Measurements from ENCODE around the gene ITGAE. TPM values are rescaled to one million over a fixed set of nuclear protein-coding genes. Genes with fewer than 3 reads are reported as not detected.

ITGAE gene
- total and polyA plus RNA-seq, 10 of the 15 experiments (the other 5 are each of a cell fraction or from before 2014, with no cell fraction given): 13.1 to 161 (median 34.8) TPM

DNA sequence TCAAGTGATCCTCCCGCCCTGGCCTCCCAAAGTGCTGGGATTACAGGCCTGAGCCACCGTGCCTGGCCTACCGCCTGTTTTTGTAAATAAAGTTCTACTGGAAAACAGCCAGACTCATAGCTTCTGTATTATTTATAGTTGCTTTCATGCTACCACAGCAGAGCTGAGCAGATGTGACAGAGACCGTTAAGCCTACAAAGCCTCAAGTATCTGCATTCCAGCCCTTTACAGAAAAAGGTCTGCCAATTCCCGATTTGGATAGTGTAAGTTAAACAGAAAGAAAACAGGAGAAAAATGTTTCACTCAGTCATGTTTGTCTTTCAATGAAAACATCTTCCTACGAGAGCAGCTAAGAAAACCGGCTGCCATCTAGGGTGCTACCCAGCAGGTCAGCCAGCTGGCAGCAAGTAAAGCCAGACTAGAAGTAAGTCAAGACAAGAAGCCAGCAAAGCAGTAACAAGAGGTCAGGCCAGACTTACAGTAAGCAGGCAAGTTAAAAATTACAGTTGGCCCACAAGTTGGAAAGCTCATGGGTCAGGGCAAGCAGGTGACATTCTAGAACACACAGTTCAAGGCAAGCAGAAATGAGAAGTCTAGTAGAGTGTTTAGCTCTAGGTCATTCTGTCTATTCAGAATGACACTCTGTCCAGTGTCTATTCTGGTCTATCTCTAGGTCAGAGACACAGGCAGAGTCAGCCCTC is 27.3 kb upstream of the ITGAE start:
- Histone ChIP-seq H3K79me2 (ENCODE audit: control insufficient read depth, insufficient read depth, low read length) (no peaks in the 10 kb centered on the region), H3K9me3 (replicated peaks; ENCODE audit: control insufficient read depth, insufficient read depth, low read length) (no peaks in the 10 kb centered on the region), H4K20me1 (ENCODE audit: control insufficient read depth, insufficient read depth) (no peaks in the 10 kb centered on the region), H3K27ac (ENCODE audit: control insufficient read depth, insufficient read depth) (no peak overlapping the region), H2AFZ (ENCODE audit: control insufficient read depth, low read depth, low read length) (no peak overlapping the region), H3K4me3 (no peak overlapping the region), H3K36me3 (ENCODE audit: control insufficient read depth in 2 of 2, insufficient read depth in 2 of 2, low read length in 1 of 2) (peaks cover 4 to 12% of the 10 kb centered on the region in 2 experiments), H3K4me2 (ENCODE audit: control insufficient read depth, insufficient read depth) (no peak overlapping the region), H3K27me3 (replicated peaks in 1 of 2; ENCODE audit: control insufficient read depth in 2 of 2, insufficient read depth in 2 of 2, low read length in 1 of 2) (no peaks in the 10 kb centered on the region), H3K4me1 (ENCODE audit: control insufficient read depth, insufficient read depth, low read length) (no peaks in the 10 kb centered on the region), H3K9ac (ENCODE audit: control insufficient read depth, insufficient read depth, low read length) (no peak overlapping the region)
- intact Hi-C loops (cut with micrococcal nuclease; ENCODE audit: unreplicated experiment): no loop called here
- ChIA-PET RAD21 (ENCODE audit: unreplicated experiment) (interaction anchor here (1.2 to 6.7 kb wide), 7 partner anchors 18 to 192 kb away, joined by 3 to 191 read pairs (median 5); partner anchors contain the start of genes CTNS, NCBP3 and SHPK), POLR2A (interaction anchor here (3.3 kb wide), 1 partner anchor 90 kb away, joined by 14 read pairs; no protein-coding TSS in a partner anchor), CTCF (interaction anchor here (1.0 to 10.1 kb wide), 15 partner anchors 11 to 145 kb away, joined by 3 to 371 read pairs (median 17); partner anchors contain the start of gene NCBP3), SMC1A (ENCODE audit: uncharacterized antibody, unreplicated experiment) (interaction anchor here (0.9 to 7.5 kb wide), 8 partner anchors 10 to 245 kb away, joined by 3 to 255 read pairs (median 6); no protein-coding TSS in a partner anchor)
- in situ Hi-C loops (cut with MboI): no loop called here
- FAIRE-seq: no peak
- no peak for DNase-seq (ENCODE audit: low read depth, low spot score)
- ATAC-seq: no peak
- 96% methylated on average over 7 of the region's 7 CpGs for WGBS (ENCODE audit: insufficient coverage, insufficient replicate concordance, low lambda C conversion rate, missing lambda C conversion rate)
- BruUV-seq (replicated peaks): no TSS peak
- TF ChIP-seq SREBF2 (IDR thresholded peaks at IDR 0.05; ENCODE audit: low read length) (no peak), NRF1 (conservative IDR thresholded peaks at IDR 0.05; ENCODE audit: low read depth, low read length) (no peak)
- TF ChIP-seq, protein P1, sequence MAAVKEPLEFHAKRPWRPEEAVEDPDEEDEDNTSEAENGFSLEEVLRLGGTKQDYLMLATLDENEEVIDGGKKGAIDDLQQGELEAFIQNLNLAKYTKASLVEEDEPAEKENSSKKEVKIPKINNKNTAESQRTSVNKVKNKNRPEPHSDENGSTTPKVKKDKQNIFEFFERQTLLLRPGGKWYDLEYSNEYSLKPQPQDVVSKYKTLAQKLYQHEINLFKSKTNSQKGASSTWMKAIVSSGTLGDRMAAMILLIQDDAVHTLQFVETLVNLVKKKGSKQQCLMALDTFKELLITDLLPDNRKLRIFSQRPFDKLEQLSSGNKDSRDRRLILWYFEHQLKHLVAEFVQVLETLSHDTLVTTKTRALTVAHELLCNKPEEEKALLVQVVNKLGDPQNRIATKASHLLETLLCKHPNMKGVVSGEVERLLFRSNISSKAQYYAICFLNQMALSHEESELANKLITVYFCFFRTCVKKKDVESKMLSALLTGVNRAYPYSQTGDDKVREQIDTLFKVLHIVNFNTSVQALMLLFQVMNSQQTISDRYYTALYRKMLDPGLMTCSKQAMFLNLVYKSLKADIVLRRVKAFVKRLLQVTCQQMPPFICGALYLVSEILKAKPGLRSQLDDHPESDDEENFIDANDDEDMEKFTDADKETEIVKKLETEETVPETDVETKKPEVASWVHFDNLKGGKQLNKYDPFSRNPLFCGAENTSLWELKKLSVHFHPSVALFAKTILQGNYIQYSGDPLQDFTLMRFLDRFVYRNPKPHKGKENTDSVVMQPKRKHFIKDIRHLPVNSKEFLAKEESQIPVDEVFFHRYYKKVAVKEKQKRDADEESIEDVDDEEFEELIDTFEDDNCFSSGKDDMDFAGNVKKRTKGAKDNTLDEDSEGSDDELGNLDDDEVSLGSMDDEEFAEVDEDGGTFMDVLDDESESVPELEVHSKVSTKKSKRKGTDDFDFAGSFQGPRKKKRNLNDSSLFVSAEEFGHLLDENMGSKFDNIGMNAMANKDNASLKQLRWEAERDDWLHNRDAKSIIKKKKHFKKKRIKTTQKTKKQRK (IDR thresholded peaks at IDR 0.05; ENCODE audit: low read depth, low read length): no peak

All from GM12878 (cell line).